ENCODE data around the gene HELQ. TPM values are rescaled to one million over a fixed set of nuclear protein-coding genes. Genes with fewer than 3 reads are reported as not detected.
A peak's percentile ranks its signal among the peaks of the same experiment; 100 is the strongest.

HELQ gene
- total RNA-seq, 1 experiment from 2014 or later = 11.5 TPM

GRCh38 chr4:83490876-83491450, 35.3 kb upstream of the HELQ start:
- no peaks in the 10 kb centered on the region for H3K9me3 ChIP-seq (ENCODE audit: low read depth, low read length, poor library complexity, severe bottlenecking)
- H3K4me1 ChIP-seq (ENCODE audit: insufficient read depth, low read length, poor library complexity, severe bottlenecking) = no peaks in the 10 kb centered on the region
- TF ChIP-seq CTCF (conservative IDR thresholded peaks at IDR 0.05; ENCODE audit: low read depth, low read length) (peak; percentile 65), EZH2 (IDR thresholded peaks at IDR 0.05; ENCODE audit: borderline replicate concordance, low read depth, low read length, poor library complexity, severe bottlenecking) (no peak)
- no peaks in the 10 kb centered on the region for H3K36me3 ChIP-seq (ENCODE audit: insufficient read depth, low read length, poor library complexity, severe bottlenecking)
- H3K4me3 ChIP-seq (ENCODE audit: low read depth, low read length, poor library complexity, severe bottlenecking) = no peak overlapping the region
- intact Hi-C loops (cut with micrococcal nuclease; ENCODE audit: unreplicated experiment) = no loop called here
- POLR2A ChIA-PET (ENCODE audit: low non-redundant PET) = no interaction called here
- CTCF ChIA-PET = no interaction called here
- peak; percentile 33 for DNase-seq (ENCODE audit: low spot score)
- BruUV-seq (replicated peaks) = no TSS peak
- H3K27ac ChIP-seq (ENCODE audit: low read depth, low read length, poor library complexity, severe bottlenecking) = no peak overlapping the region
- no peaks in the 10 kb centered on the region for H3K27me3 ChIP-seq (replicated peaks; ENCODE audit: insufficient read depth, low read depth, low read length, poor library complexity)

- Histone ChIP-seq H3K36me3 (ENCODE audit: insufficient read depth, low read length, poor library complexity, severe bottlenecking) (no peaks in the 10 kb centered on the region), H3K9me3 (ENCODE audit: low read depth, low read length, poor library complexity, severe bottlenecking) (no peaks in the 10 kb centered on the region), H3K4me1 (ENCODE audit: insufficient read depth, low read length, poor library complexity, severe bottlenecking) (no peaks in the 10 kb centered on the region), H3K27me3 (replicated peaks; ENCODE audit: insufficient read depth, low read depth, low read length, poor library complexity) (no peaks in the 10 kb centered on the region), H3K4me3 (ENCODE audit: low read depth, low read length, poor library complexity, severe bottlenecking) (no peak overlapping the region), H3K27ac (ENCODE audit: low read depth, low read length, poor library complexity, severe bottlenecking) (no peak overlapping the region)
- BruUV-seq (replicated peaks) = no TSS peak
- ChIA-PET CTCF (no interaction called here), POLR2A (ENCODE audit: low non-redundant PET) (no interaction called here)
- no peak for DNase-seq (ENCODE audit: low spot score)
- intact Hi-C loops (cut with micrococcal nuclease; ENCODE audit: unreplicated experiment) = no loop called here
- TF ChIP-seq EZH2 (IDR thresholded peaks at IDR 0.05; ENCODE audit: borderline replicate concordance, low read depth, low read length, poor library complexity, severe bottlenecking) (no peak), CTCF (conservative IDR thresholded peaks at IDR 0.05; ENCODE audit: low read depth, low read length) (no peak)
These were observed 34.2 kb upstream of the HELQ start for GRCh38 chr4:83489711-83490326.

GRCh38 chr4:83486457-83487129, 31.0 kb upstream of the HELQ start:
- intact Hi-C loops (cut with micrococcal nuclease; ENCODE audit: unreplicated experiment) = no loop called here
- ChIA-PET CTCF (no interaction called here), POLR2A (ENCODE audit: low non-redundant PET) (no interaction called here)
- H3K27me3 ChIP-seq (replicated peaks; ENCODE audit: insufficient read depth, low read depth, low read length, poor library complexity) = no peaks in the 10 kb centered on the region
- no peaks in the 10 kb centered on the region for H3K4me1 ChIP-seq (ENCODE audit: insufficient read depth, low read length, poor library complexity, severe bottlenecking)
- BruUV-seq (replicated peaks) = no TSS peak
- no peak overlapping the region for H3K4me3 ChIP-seq (ENCODE audit: low read depth, low read length, poor library complexity, severe bottlenecking)
- H3K9me3 ChIP-seq (ENCODE audit: low read depth, low read length, poor library complexity, severe bottlenecking) = no peaks in the 10 kb centered on the region
- no peak for DNase-seq (ENCODE audit: low spot score)
- TF ChIP-seq CTCF (conservative IDR thresholded peaks at IDR 0.05; ENCODE audit: low read depth, low read length) = no peak
- TF ChIP-seq EZH2 (IDR thresholded peaks at IDR 0.05; ENCODE audit: borderline replicate concordance, low read depth, low read length, poor library complexity, severe bottlenecking) = no peak
- H3K27ac ChIP-seq (ENCODE audit: low read depth, low read length, poor library complexity, severe bottlenecking) = no peak overlapping the region
- H3K36me3 ChIP-seq (ENCODE audit: insufficient read depth, low read length, poor library complexity, severe bottlenecking) = no peaks in the 10 kb centered on the region
